Prostate gland (tissue), 2 donors: ENCODE results near the gene SUPT7L. TPM values are rescaled to one million over a fixed set of nuclear protein-coding genes. Genes with fewer than 3 reads are reported as not detected.
"Not testable (repeated sequence)": the region's sequence is repeated elsewhere in the genome, so short reads cannot be mapped to it uniquely, and the experiment has no call there.

Experiments used
- DNase-seq: peaks from one replicate; pipeline ENCODE4 v3.0.0-alpha.2; 2019; ENCODE audit warnings: low spot score
- H3K27ac ChIP-seq, 2 donors: fragments of 200-600 bp; sonication (generic); 2 replicates each; pipeline ENCODE4 v1.5.1; 2017 to 2019
- H3K27me3 ChIP-seq: fragments of 200-600 bp; sonication (generic); replicated peaks from 2 replicates; pipeline ENCODE4 v1.5.1; 2019; ENCODE audit not compliant: insufficient read depth
- H3K36me3 ChIP-seq, 2 donors: fragments of 200-600 bp; sonication (generic); 1 replicate in 1 of 2; 2 replicates in 1 of 2; pipeline versions ENCODE4 v1.5.1 to v1.8.1; 2017 to 2019
- H3K4me1 ChIP-seq: fragments of 200-600 bp; sonication (generic); replicated peaks from 2 replicates; pipeline ENCODE4 v1.5.1; 2019
- H3K4me3 ChIP-seq, 2 donors: fragments of 200-600 bp; sonication (generic); 2 replicates each; pipeline ENCODE4 v1.5.1; 2017 to 2019
- H3K9me3 ChIP-seq: fragments of 200-600 bp; sonication (generic); 2 replicates; pipeline ENCODE4 v1.5.1; 2017
- POLR2A ChIP-seq: fragments of 450-650 bp; IDR thresholded peaks from one replicate; pipeline ENCODE4 v1.6.1; 2016; ENCODE audit warnings: antibody characterized with exemption, mild to moderate bottlenecking
- POLR2AphosphoS5 ChIP-seq: sonication (generic); formaldehyde crosslinking; IDR thresholded peaks from one replicate; pipeline ENCODE4 v1.6.1; 2017; ENCODE audit warnings: antibody characterized with exemption
- WGBS: methylation state at CpG from one replicate; pipeline ENCODE4 v1.1.5; 2018; 5-methylcytosine and 5-hydroxymethylcytosine counted together
- intact Hi-C: fragments of 100-400 bp; cut with DNase I; formaldehyde crosslinking; loops from one replicate; pipeline ENCODE4 v1.14.2; 2022
- total RNA-seq, 2 donors: library from RNA; depleted of rRNA; stranded (reverse); fragments of >200 nt; gene quantifications; one replicate each; pipeline ENCODE4 v1.1.0, GENCODE V29; 2016
- TF ChIP-seq, protein P1 (sequence below), 4 experiments: fragments of 200-600 bp in 2 of 4; fragments of 450-650 bp in 2 of 4; sonication (generic) in 2 of 4; IDR thresholded peaks; 1 replicate in 3 of 4; 2 replicates in 1 of 4; pipeline ENCODE4 v1.5.1; 2016 to 2019; ENCODE audit warnings: antibody characterized with exemption in 4 of 4, mild to moderate bottlenecking in 2 of 4, moderate library complexity in 2 of 4

Gene SUPT7L
- total RNA-seq, 2 donors from 2014 or later: 18.6 to 34.2 TPM

DNA sequence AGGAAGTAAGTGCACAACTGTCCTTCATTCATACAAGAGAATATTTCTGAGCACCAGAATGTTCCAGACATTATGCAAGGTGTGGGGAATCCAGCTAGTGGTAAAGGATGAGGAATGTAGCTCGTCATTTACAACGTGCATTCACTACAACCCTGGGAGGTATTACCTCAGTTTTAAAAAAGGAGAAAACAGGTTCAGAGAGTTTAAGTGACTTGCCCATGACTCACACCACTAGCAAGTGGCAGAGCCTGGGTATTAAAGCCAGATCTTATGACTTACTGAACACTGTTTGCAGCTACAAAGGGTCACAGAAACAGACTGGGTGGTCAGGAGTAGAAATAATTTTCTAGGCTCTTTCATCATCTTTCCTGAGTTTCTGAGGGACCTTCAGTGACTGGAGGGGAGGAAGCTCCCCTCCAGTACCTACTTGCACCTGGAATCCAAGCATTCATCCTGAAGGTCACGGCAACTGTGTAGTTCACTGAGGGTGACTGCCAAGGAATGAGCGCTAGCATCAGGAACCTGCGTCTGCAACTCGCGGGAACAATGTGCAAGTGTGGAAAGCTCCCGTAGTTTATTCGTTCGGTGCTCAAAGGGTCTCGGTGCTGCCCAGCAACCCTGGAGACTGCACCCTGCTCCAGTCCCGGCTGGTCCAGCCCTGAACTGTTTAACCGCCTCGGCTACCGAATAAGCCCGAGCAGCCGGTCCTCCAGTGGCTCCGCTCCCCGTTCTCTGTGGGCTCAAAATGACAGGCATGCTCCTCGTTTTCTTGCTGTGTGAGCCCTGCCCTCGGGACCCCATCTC, 35.2 kb downstream of the SUPT7L start:
- DNase-seq: peak; percentile 10
- H3K4me3 ChIP-seq: peak overlapping the region; percentile 69 to 79
- intact Hi-C loops: no loop called here
- H3K4me1 ChIP-seq: peaks cover 11% of the 10 kb centered on the region
- 2% methylated on average over 21 of the region's 21 CpGs for WGBS
- H3K27ac ChIP-seq: peak overlapping the region; percentile 82 to 85
- TF ChIP-seq POLR2A: peak; percentile 18
- TF ChIP-seq, protein P1, sequence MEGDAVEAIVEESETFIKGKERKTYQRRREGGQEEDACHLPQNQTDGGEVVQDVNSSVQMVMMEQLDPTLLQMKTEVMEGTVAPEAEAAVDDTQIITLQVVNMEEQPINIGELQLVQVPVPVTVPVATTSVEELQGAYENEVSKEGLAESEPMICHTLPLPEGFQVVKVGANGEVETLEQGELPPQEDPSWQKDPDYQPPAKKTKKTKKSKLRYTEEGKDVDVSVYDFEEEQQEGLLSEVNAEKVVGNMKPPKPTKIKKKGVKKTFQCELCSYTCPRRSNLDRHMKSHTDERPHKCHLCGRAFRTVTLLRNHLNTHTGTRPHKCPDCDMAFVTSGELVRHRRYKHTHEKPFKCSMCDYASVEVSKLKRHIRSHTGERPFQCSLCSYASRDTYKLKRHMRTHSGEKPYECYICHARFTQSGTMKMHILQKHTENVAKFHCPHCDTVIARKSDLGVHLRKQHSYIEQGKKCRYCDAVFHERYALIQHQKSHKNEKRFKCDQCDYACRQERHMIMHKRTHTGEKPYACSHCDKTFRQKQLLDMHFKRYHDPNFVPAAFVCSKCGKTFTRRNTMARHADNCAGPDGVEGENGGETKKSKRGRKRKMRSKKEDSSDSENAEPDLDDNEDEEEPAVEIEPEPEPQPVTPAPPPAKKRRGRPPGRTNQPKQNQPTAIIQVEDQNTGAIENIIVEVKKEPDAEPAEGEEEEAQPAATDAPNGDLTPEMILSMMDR (IDR thresholded peaks at IDR 0.05): no peak
- TF ChIP-seq POLR2AphosphoS5: no peak
- H3K27me3 ChIP-seq: no peaks in the 10 kb centered on the region
- H3K36me3 ChIP-seq: no peaks in the 10 kb centered on the region
- H3K9me3 ChIP-seq: no peaks in the 10 kb centered on the region

DNA sequence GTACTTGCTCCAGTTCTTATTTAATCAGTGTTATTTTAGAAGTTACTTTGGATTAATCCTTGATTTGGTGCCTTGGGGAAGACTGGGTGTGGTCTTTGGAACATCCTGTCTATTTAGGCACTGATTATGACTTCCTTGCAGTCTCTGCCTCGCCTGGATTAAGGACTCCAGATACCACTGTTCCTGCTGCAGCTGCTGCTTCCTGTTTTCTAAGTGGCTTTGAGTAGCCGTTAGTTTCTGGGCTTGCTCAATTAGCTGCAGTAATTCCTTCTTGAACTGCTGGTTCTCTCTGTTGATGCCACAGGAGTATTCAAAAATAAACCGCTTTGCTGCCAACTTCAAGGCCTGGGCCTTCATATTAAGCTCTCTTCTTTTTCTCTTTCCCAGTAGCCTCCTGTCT, 36.5 kb downstream of the SUPT7L start:
- H3K9me3 ChIP-seq, H3K27ac ChIP-seq, DNase-seq, H3K36me3 ChIP-seq, H3K27me3 ChIP-seq, intact Hi-C loops, H3K4me3 ChIP-seq: not testable (repeated sequence)
- WGBS: 48% methylated on average over 3 of the region's 3 CpGs
- peaks cover 11% of the 10 kb centered on the region for H3K4me1 ChIP-seq

DNA sequence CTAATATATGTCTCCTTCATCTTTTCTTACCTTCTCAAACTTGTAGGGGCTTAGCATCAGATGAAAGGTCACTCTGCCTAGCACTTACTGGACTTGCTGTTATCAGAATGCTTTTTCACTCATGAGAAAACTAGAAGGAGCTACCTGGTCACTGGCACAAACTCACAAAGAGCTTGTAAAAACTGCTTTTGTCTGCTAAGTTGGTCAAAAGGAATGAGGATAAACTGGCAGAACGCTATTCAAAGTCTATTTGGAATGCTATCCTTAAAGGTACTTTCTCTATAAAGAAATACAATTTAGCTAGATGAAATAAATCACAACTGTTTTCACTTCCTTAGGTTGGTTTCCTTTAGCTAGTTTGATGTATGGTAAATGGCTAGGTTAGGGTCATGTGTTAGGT, 37.1 kb downstream of the SUPT7L start:
- H3K27me3 ChIP-seq, H3K4me3 ChIP-seq, H3K27ac ChIP-seq, H3K36me3 ChIP-seq, H3K9me3 ChIP-seq, intact Hi-C loops: not testable (repeated sequence)
- TF ChIP-seq POLR2AphosphoS5: peak; percentile 68
- peak; percentile 31 for DNase-seq
- peaks cover 11% of the 10 kb centered on the region for H3K4me1 ChIP-seq
- 50% methylated on average over 1 of the region's 1 CpG for WGBS

DNA sequence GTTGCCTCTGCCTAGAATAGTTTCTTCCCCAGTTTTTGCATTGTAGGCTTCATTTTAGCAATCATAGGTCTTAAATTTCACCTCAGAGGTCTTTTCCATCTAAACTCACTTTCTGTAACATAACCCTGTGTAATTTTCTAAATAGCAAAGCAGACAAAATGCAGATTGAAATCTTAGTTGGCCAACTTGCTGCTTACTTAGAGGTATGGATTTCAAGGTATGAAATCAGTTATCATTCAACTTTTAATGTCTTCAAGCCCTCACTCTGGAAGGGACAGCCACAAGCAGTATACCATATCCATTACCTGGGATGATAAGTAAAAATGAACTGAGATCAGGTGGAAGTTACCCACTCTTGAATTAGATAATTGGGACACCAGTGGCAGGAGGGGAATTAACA, 38.5 kb downstream of the SUPT7L start:
- no peaks in the 10 kb centered on the region for H3K9me3 ChIP-seq
- intact Hi-C loops: no loop called here
- peaks cover 11% of the 10 kb centered on the region for H3K4me1 ChIP-seq
- DNase-seq: no peak
- no peaks in the 10 kb centered on the region for H3K27me3 ChIP-seq
- no peaks in the 10 kb centered on the region for H3K36me3 ChIP-seq
- H3K27ac ChIP-seq: no peak overlapping the region
- no peak overlapping the region for H3K4me3 ChIP-seq
- no peak for TF ChIP-seq POLR2AphosphoS5
- TF ChIP-seq POLR2A: no peak
- TF ChIP-seq, protein P1 (IDR thresholded peaks at IDR 0.05): no peak

DNA sequence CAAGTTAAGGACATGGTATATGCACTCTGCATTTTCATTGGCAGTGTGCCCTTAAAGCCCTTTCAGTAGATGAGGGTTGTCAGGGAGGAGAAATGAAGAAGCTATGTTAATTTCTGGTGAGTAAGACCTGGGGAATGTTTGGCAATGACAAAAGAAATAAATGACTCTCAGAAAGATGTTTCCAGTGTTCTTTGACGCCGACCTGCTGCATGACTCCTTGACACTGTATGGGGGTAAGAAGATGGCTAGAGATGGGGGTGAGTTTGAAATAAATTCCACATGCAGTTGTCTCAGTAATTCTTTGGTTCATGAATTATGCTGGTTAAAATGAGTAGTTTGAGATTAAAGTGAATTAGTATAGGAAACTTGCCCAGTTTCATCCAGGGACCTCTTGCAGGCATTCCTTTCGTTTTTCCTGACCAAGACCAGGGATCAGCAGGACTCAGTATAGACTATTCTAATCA, 40.5 kb downstream of the SUPT7L start:
- WGBS: 80% methylated on average over 3 of the region's 3 CpGs
- H3K27me3 ChIP-seq: no peaks in the 10 kb centered on the region
- no peak overlapping the region for H3K27ac ChIP-seq
- TF ChIP-seq POLR2A (no peak), POLR2AphosphoS5 (no peak)
- TF ChIP-seq, protein P1 (IDR thresholded peaks at IDR 0.05): no peak
- H3K9me3 ChIP-seq: no peaks in the 10 kb centered on the region
- no peak for DNase-seq
- H3K4me3 ChIP-seq: no peak overlapping the region
- peaks cover 8% of the 10 kb centered on the region for H3K4me1 ChIP-seq
- H3K36me3 ChIP-seq: no peaks in the 10 kb centered on the region
- intact Hi-C loops: no loop called here

DNA sequence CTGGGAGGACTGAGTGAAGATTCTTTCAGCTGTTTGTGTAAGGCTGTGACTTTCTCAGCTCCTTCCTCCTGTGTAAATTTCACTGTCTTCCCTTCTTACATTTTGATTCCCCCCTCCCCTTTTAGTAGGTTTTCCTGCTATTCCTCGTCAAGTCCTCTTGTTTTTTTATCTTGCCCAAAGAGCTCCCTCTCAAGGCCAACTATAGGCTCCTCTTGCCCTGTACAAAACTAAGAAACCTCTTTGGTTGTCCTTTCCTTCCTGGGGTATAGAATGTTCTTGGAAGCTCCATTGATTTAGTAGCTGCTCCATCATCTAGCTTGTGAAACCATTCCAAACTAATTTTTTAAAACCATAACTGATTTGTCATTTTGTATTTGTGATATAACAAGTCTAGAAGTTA, 41.9 kb downstream of the SUPT7L start:
- Histone ChIP-seq H3K9me3 (no peaks in the 10 kb centered on the region), H3K4me3 (no peak overlapping the region)
- intact Hi-C loops: no loop called here

More for the DNA sequence above, 41.9 kb downstream of the SUPT7L start:
- TF ChIP-seq POLR2A (no peak), POLR2AphosphoS5 (no peak)
- TF ChIP-seq, protein P1 (IDR thresholded peaks at IDR 0.05): no peak
- no peak for DNase-seq
- WGBS: 68% methylated on average over 1 of the region's 1 CpG
- Histone ChIP-seq H3K4me1 (no peaks in the 10 kb centered on the region), H3K27ac (no peak overlapping the region), H3K36me3 (no peaks in the 10 kb centered on the region), H3K27me3 (no peaks in the 10 kb centered on the region)
